ENCODE results near the gene MRPL20.

GRCh38 chr1:1401457-1402010, 5.6 kb downstream of the MRPL20 start:
- TF ChIP-seq CTCF (IDR thresholded peaks at IDR 0.05 in 8 of 11, conservative IDR thresholded peaks at IDR 0.05 in 3 of 11) (no peak), POLR2AphosphoS5 (IDR thresholded peaks at IDR 0.05) (peak in 1 of 3 donors; percentile 2)

All from spleen (tissue), 7 donors.